OCI-LY3 (cell line): ENCODE results near the gene SPATA24.
A peak's percentile ranks its signal among the peaks of the same experiment; 100 is the strongest.

ENCODE experiments used
- H2AFZ ChIP-seq: fragments of 200-600, 300-600 bp; shearing (Covaris generic); 2 replicates; pipeline ENCODE4 v1.6.0; 2014; ENCODE audit warnings: antibody characterized with exemption, low read depth, low read length
- H3K27ac ChIP-seq: fragments of 200-600, 300-600 bp; sonication (generic); 2 replicates; pipeline ENCODE4 v1.5.1; 2014; ENCODE audit warnings: mild to moderate bottlenecking, low read length, moderate library complexity, mixed read lengths
- H3K27me3 ChIP-seq: fragments of 200-600, 300-600 bp; sonication (generic); 2 replicates; pipeline ENCODE4 v1.6.1; 2014; ENCODE audit warnings: low read depth, low read length, mixed read lengths
- H3K36me3 ChIP-seq: fragments of 200-600, 300-600 bp; sonication (generic); replicated peaks from 2 replicates; pipeline ENCODE3; 2014; ENCODE audit warnings: low read depth, low read length, mixed read lengths
- H3K4me1 ChIP-seq: fragments of 300-600, 200-600 bp; sonication (generic); 2 replicates; pipeline ENCODE4 v1.6.1; 2014; ENCODE audit warnings: low read length, mixed read lengths
- H3K4me2 ChIP-seq: fragments of 200-600, 300-600 bp; sonication (generic); 2 replicates; pipeline ENCODE4 v1.6.1; 2014; ENCODE audit warnings: low read length, mixed read lengths
- H3K4me3 ChIP-seq: fragments of 300-600, 200-600 bp; sonication (generic); 2 replicates; pipeline ENCODE4 v1.5.1; 2014; ENCODE audit warnings: antibody characterized with exemption, mild to moderate bottlenecking, low read length, moderate library complexity
- H3K79me2 ChIP-seq: fragments of 300-600, 200-600 bp; shearing (Covaris generic); 2 replicates; pipeline ENCODE4 v1.6.1; 2014; ENCODE audit warnings: mild to moderate bottlenecking, low read length, mixed read lengths
- H3K9ac ChIP-seq: fragments of 300-600, 200-600 bp; shearing (Covaris generic); 2 replicates; pipeline ENCODE4 v1.6.0; 2014; ENCODE audit warnings: mild to moderate bottlenecking, low read length, moderate library complexity
- H3K9me3 ChIP-seq: fragments of 200-600, 300-600 bp; shearing (Covaris generic); 2 replicates; pipeline ENCODE4 v1.6.1; 2014; ENCODE audit warnings: low read length, mixed read lengths; ENCODE audit not compliant: insufficient read depth
- H4K20me1 ChIP-seq: fragments of 200-600, 300-600 bp; sonication (generic); 2 replicates; pipeline ENCODE4 v1.6.1; 2016; ENCODE audit warnings: low read length, mixed read lengths; ENCODE audit not compliant: insufficient read depth
- EZH2phosphoT487 ChIP-seq: fragments of 200-600 bp; shearing (Covaris generic); IDR thresholded peaks from 2 replicates; pipeline ENCODE4 v1.6.1; 2018; ENCODE audit warnings: antibody characterized with exemption, mixed run types, low read depth
- TF ChIP-seq, protein P1 (sequence below): fragments of 200-600, 300-600 bp; sonication (generic); IDR thresholded peaks from 2 replicates; pipeline ENCODE4 v1.5.1; 2014; ENCODE audit warnings: antibody characterized with exemption, low read length, low read depth

The SPATA24 gene

DNA sequence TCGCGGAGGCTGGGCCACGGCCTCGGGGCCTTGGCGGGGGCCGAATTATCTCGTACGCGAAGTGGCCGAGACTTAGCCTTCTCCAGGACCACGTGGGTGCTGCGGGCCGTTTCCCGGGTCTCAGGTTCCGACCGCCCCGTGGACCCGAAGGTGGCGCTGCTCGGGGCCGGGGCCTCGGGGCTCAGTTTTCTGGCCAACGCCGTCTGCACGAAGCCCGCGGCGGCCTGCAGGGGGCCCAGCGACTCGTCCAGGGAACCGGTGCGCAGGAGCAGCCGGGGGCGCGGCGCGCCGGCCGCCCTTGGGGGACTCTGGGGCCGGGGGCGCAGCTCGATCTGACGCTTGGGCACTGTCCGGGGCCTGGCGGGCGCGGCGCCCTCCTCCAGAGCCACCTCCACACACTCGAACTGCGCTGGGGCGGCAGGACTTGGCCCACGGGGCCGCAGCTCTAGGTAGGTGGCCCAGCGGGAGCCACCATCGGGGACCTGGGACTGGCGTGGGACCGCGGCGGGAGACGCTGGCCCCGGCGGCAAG lies 9.7 kb downstream of the SPATA24 start:
- H4K20me1 ChIP-seq: no peaks in the 10 kb centered on the region
- no peak overlapping the region for H3K4me3 ChIP-seq
- peaks cover 2% of the 10 kb centered on the region for H3K36me3 ChIP-seq
- TF ChIP-seq, protein P1, sequence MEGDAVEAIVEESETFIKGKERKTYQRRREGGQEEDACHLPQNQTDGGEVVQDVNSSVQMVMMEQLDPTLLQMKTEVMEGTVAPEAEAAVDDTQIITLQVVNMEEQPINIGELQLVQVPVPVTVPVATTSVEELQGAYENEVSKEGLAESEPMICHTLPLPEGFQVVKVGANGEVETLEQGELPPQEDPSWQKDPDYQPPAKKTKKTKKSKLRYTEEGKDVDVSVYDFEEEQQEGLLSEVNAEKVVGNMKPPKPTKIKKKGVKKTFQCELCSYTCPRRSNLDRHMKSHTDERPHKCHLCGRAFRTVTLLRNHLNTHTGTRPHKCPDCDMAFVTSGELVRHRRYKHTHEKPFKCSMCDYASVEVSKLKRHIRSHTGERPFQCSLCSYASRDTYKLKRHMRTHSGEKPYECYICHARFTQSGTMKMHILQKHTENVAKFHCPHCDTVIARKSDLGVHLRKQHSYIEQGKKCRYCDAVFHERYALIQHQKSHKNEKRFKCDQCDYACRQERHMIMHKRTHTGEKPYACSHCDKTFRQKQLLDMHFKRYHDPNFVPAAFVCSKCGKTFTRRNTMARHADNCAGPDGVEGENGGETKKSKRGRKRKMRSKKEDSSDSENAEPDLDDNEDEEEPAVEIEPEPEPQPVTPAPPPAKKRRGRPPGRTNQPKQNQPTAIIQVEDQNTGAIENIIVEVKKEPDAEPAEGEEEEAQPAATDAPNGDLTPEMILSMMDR: no peak
- TF ChIP-seq EZH2phosphoT487: no peak
- no peak overlapping the region for H3K9ac ChIP-seq
- no peak overlapping the region for H3K4me2 ChIP-seq
- peaks cover 10% of the 10 kb centered on the region for H3K79me2 ChIP-seq
- H3K27ac ChIP-seq: no peak overlapping the region
- no peak overlapping the region for H2AFZ ChIP-seq
- no peaks in the 10 kb centered on the region for H3K27me3 ChIP-seq
- H3K4me1 ChIP-seq: peaks cover 36% of the 10 kb centered on the region
- no peaks in the 10 kb centered on the region; the same call in 1 of the 2 replicates for H3K9me3 ChIP-seq

GRCh38 chr5:139393497-139394122 lies 10.3 kb downstream of the SPATA24 start:
- Histone ChIP-seq H3K27me3 (no peaks in the 10 kb centered on the region), H3K36me3 (peaks cover 2% of the 10 kb centered on the region), H4K20me1 (no peaks in the 10 kb centered on the region), H3K4me1 (peaks cover 38% of the 10 kb centered on the region), H3K9ac (peak overlapping the region; percentile 86; the same call in 1 of the 2 replicates), H3K9me3 (no peaks in the 10 kb centered on the region; the same call in 1 of the 2 replicates), H3K79me2 (peaks cover 10% of the 10 kb centered on the region), H2AFZ (no peak overlapping the region), H3K27ac (no peak overlapping the region), H3K4me3 (peak overlapping the region; percentile 84), H3K4me2 (peak overlapping the region; percentile 92)
- no peak for TF ChIP-seq EZH2phosphoT487
- TF ChIP-seq, protein P1: no peak

GRCh38 chr5:139392678-139393496 lies 11.0 kb downstream of the SPATA24 start:
- Histone ChIP-seq H3K27ac (peak overlapping the region; percentile 57), H2AFZ (peak overlapping the region; percentile 73), H3K79me2 (peaks cover 10% of the 10 kb centered on the region)

More at GRCh38 chr5:139392678-139393496, 11.0 kb downstream of the SPATA24 start:
- H3K9ac ChIP-seq: peak overlapping the region; percentile 86
- H3K36me3 ChIP-seq: peaks cover 2% of the 10 kb centered on the region
- TF ChIP-seq, protein P1: peak; percentile 58
- TF ChIP-seq EZH2phosphoT487: no peak
- peaks cover 41% of the 10 kb centered on the region for H3K4me1 ChIP-seq
- H3K4me2 ChIP-seq: peak overlapping the region; percentile 92
- H3K27me3 ChIP-seq: no peaks in the 10 kb centered on the region
- H4K20me1 ChIP-seq: no peaks in the 10 kb centered on the region
- H3K4me3 ChIP-seq: peak overlapping the region; percentile 84
- no peaks in the 10 kb centered on the region; the same call in 1 of the 2 replicates for H3K9me3 ChIP-seq
